Stimulated activated naive CD8-positive, alpha-beta T cell treated with anti-CD3 and anti-CD28 coated beads, Interleukin-15, Interleukin-2, amounts not matched to agents 100 U/mL and 50 U/mL, for 24 hours (primary cell): ENCODE results near the gene TMTC1.
"Not testable (repeated sequence)": the region's sequence is repeated elsewhere in the genome, so short reads cannot be mapped to it uniquely, and the experiment has no call there.

Experiments
- ATAC-seq: fragments of 150-1000 bp; cut with Tn5 transposase; one replicate; pipeline ENCODE4 v1.10.0; 2021
- DNase-seq: peaks from one replicate; pipeline ENCODE4 v3.0.0; 2021

The TMTC1 gene

GRCh38 chr12:29667011-29667410 lies 116.7 kb downstream of the TMTC1 start:
- no peak for ATAC-seq
- DNase-seq: no peak

GRCh38 chr12:29665107-29665506 lies 118.6 kb downstream of the TMTC1 start:
- DNase-seq (no peak), ATAC-seq (no peak)

GRCh38 chr12:29662734-29663323 lies 120.9 kb downstream of the TMTC1 start:
- DNase-seq (no peak), ATAC-seq (no peak)

- no peak for ATAC-seq
- no peak for DNase-seq
These were observed 122.9 kb downstream of the TMTC1 start for GRCh38 chr12:29660847-29661246.

GRCh38 chr12:29656762-29657538 lies 126.8 kb downstream of the TMTC1 start:
- no peak for DNase-seq
- no peak for ATAC-seq

- no peak for DNase-seq
- no peak for ATAC-seq
These were observed 127.9 kb downstream of the TMTC1 start for GRCh38 chr12:29655861-29656260.

GRCh38 chr12:29653286-29653685 lies 130.5 kb downstream of the TMTC1 start:
- DNase-seq (no peak), ATAC-seq (no peak)

- DNase-seq (no peak), ATAC-seq (no peak)
These were observed 133.4 kb downstream of the TMTC1 start for GRCh38 chr12:29650371-29650770.

- ATAC-seq (no peak), DNase-seq (no peak)
These were observed 134.0 kb downstream of the TMTC1 start for GRCh38 chr12:29649722-29650121.

- no peak for ATAC-seq
These were observed 139.1 kb downstream of the TMTC1 start for GRCh38 chr12:29644536-29645162.

GRCh38 chr12:29640589-29641345 lies 143.0 kb downstream of the TMTC1 start:
- no peak for ATAC-seq

More at GRCh38 chr12:29644536-29645162, 139.1 kb downstream of the TMTC1 start:
- DNase-seq: no peak

GRCh38 chr12:29639893-29640495 lies 143.7 kb downstream of the TMTC1 start:
- DNase-seq: no peak
- no peak for ATAC-seq

More at GRCh38 chr12:29640589-29641345, 143.0 kb downstream of the TMTC1 start:
- DNase-seq: no peak

GRCh38 chr12:29638528-29638927 lies 145.2 kb downstream of the TMTC1 start:
- DNase-seq: no peak
- ATAC-seq: no peak

- DNase-seq: no peak
- no peak for ATAC-seq
These were observed 149.7 kb downstream of the TMTC1 start for GRCh38 chr12:29634057-29634456.

- not testable (repeated sequence) for ATAC-seq
These were observed 153.6 kb downstream of the TMTC1 start for GRCh38 chr12:29630164-29630563.

GRCh38 chr12:29627221-29627620 lies 156.5 kb downstream of the TMTC1 start:
- no peak for DNase-seq
- no peak for ATAC-seq

More at GRCh38 chr12:29630164-29630563, 153.6 kb downstream of the TMTC1 start:
- DNase-seq: not testable (repeated sequence)

- ATAC-seq: no peak
- no peak for DNase-seq
These were observed 158.3 kb downstream of the TMTC1 start for GRCh38 chr12:29625359-29625953.

GRCh38 chr12:29622251-29622650 lies 161.5 kb downstream of the TMTC1 start:
- no peak for ATAC-seq
- no peak for DNase-seq

- ATAC-seq: no peak
- no peak for DNase-seq
These were observed 163.7 kb downstream of the TMTC1 start for GRCh38 chr12:29620030-29620429.

GRCh38 chr12:29617407-29617803 lies 166.3 kb downstream of the TMTC1 start:
- DNase-seq: no peak
- no peak for ATAC-seq

- ATAC-seq (peak; percentile 72), DNase-seq (no peak)
These were observed 166.9 kb downstream of the TMTC1 start for GRCh38 chr12:29616664-29617406.
